Measurements from ENCODE around the gene ELMO1.

ELMO1 gene

DNA sequence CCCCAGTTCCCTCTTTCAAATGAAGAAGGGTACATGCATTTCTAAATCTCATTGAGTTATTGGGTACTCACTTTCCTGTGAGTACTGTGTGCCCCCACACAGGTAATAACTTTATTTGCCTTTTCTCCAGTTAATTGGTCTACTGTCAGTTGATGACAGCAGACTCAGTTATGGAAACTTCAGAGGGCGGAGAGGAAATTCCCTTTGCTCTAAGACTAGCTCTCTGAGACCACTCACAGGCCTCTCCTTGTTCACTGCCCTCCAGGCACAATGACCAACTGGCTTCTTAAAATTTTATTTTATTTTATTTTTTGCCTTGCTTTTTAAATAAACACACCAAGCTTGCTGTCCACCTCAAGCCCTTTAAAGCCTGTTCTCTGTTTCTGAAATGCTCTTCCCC is 488.6 kb downstream of the ELMO1 start:
- no peak for DNase-seq

GRCh38 chr7:36958111-36958733 is 490.4 kb downstream of the ELMO1 start:
- DNase-seq: peak; percentile 46

DNA sequence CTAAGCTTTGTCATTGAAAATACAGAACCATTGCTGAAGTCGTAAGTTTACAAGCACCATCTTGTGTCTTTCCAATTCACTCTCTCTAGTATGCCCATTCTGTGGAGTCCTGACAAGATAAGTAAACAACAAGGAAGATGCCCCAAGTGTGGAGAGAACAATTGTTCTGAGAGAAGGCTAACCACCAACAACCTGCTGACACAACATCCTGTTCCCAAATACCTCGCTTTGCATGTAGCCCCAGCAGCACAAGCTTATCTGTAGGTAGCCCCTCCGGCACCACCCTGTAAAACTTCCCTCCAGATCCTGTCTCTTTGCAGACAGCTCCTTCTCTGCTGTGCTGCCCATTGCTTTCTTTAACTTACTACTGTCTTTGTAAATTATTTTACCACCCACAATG is 491.0 kb downstream of the ELMO1 start:
- no peak for DNase-seq

DNA sequence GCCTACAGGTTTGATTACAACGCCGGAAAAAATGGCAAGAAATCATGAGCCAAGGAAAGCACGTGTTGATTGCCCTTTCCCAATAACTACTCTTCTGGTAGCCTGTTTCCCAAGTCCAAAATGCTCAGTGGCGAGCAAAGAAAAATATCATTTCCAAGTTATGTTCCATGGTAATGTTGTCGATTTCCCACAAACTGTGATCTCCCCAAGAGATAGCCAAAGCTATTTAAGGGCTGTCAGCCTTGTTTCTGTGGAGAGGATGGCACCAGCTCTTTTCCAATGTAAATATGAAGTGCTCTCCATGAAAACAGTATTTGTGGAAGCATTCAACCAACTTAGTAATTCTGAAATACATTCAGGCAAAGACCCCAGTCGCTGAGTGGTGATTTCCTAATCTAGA is 491.9 kb downstream of the ELMO1 start:
- DNase-seq: no peak

DNA sequence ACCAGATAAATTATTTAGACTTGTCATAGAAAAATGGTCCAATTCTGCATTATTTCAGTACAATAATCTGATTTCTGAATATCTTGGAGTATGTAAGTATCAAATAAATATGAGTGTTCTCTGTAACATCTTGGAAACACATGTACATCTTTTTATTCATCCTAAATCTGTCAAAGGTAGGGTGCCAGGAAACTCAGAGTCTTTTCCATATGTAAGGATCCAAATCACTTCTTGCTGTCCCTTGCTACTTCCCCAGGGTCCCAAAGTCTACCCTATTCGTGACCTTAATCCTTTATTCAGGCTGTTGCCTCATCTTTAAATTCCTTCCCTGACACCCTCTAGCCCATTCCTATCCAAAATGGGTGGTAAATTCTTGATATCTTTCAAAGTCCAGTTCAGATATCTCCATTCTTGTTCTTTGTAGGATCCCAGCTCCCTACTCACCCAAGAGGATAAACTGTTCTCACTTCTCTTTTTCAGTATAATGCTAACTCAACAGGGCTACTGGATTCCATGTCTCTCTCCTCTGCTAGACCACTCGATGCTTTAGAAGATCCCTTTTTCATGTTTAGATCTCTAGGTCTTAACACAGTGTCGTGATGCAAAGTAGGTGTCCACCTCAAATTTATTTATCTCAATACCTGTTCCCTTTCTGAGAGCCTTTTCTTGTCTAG is 493.1 kb downstream of the ELMO1 start:
- no peak for DNase-seq

DNA sequence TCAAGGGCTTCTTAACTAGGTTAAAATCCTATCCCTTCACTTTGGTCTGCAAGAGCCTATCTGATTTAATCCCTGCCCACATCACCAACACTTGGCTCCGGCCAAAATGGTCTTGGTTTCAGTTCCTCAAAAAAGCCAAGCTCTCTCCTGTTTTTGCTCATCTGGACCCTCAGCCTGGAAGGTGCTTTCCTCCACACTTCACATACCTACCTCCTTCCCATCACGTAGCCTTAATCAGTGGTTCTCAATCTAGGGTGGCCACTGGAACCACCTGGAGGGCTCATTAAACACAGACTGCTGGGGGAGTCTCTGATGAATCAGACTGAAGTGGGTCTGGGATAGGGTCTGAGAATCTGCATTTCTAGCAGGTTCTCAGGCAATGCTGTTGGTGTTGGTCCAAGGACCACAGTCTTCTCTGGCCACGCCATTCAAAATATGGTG is 497.4 kb downstream of the ELMO1 start:
- DNase-seq: no peak

DNA sequence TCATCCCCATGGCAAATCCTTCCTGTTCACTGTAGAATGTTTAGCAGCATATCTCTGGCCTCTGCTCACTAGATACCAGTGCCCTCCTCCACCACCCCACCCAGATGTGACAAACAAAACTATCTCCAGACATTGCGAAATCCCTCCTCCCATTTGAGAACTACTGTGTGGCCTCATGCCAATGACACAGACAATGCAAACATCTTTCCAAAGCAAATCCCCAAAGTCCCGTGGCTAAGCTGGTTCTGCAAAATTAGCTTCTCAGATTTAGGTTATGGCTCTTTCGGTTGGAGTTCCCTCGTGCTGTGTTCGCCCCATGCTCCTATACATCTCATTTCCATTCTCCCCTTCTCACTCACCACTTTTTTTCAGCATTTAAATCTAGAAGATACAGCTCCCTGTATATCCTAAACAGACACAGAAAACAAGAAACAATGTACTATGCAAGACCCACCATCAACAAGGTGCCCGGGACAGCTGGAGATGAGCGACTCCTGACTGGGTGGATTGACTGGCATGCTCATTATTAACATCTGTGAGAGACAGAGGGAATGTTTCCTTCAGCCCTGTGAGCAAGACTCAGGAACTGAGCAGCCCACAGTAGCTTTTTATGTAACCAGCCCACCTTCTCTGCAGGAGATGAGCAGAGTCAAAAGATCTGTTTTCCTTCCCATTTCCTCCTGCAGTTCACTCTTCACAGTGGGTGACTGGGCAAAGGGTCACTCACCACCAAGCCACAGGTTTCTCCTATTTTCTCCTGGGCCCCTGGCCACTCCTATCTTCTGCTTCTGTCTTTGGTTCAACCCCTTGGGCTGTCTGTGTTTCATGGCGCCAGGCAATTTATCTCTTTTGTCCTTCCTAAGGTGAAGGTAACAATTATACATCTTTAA is 498.7 kb downstream of the ELMO1 start:
- DNase-seq: peak; percentile 78

DNA sequence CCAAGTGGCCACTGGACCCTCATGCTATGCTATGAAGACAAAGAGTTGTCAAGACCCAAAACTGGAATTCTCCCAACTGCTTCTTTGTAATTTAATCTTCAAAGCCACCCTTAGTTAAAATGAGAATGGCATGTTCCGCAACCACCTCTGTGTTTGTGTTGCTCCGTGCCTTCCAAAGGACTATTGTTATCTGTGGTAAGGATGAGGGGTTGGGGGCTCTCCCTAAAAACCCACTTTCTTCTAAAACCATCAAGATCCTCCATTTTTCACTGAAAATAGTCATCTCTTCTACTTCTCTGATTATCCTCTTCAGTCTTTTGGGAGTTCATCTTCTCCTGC is 502.3 kb downstream of the ELMO1 start:
- DNase-seq: no peak

- DNase-seq: peak; percentile 99
These were observed 502.9 kb downstream of the ELMO1 start for GRCh38 chr7:36945612-36946400.

GRCh38 chr7:36944838-36945237 is 503.8 kb downstream of the ELMO1 start:
- DNase-seq: no peak

DNA sequence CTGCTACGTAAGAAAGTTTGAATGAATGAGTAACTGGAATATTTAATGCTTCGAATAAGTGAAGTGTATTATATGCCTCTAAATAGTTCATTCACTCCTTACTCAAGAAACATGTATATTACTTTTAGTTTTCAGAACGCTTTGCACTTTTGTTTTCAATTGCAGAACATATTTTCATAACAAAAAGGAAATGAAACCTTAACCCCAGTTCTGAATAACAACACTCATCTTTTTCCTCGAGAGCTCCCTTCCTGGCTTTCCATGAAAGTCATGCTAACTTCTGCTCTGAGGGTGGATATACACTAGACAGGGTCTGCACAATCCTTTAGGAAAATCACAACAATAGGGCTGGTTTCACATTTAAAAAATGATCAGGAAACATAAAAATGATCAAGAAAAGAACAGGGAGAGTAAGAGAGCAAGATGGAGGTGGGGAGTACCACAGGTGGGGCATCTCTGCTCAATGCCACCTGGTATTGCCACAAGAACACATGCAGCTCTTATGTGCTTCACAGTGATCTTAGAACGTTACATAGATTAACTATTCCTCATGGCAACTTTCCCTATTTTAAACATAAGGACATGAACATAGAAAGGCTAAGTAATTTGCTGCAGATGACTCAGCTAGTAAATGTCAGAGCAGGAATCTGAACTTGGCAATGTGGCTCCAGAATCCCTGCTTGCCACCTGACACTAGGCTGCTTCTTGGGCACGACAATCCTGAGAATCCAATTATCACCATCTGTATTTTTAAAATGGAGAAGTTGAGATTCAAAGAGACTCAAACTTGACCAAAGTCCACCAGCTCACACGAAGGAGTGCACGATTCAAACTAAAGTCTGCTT is 504.9 kb downstream of the ELMO1 start:
- no peak for DNase-seq

DNA sequence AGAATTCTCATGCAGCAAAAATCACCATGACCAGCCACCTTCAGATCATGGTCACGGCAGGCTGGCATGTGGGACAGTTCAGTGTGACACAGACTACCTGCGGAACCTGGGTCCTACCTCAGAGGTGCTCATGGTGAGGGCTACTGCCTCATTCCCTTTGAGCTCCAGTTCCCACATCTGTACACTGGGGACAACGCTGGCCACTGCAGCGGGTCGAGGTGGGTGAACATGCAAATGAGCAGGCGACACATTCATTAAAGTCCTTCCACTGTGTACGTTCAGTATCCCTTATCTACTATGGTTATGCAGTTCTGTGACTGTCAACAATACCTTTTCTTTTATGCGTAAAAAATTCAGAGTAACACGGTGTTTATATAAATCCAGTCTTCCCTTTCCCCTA is 505.7 kb downstream of the ELMO1 start:
- no peak for DNase-seq

DNA sequence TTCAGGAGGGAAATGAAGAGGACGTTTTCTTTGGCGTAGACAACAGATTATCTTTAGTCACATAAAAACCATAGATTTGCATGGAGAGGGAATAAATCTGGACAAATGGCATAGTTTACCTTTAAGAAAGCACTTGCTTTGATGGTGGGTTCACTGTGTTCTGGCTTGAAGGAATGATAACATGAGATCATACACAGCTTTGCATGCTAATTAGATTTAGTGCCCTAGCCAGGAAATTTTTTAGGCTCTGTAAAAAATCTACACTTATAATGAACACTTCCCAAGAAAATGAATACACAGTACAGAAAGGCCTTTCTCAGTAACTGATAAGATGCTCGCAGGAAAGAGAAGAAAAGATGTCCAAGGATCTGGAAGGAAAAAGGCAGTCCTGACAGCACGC is 506.1 kb downstream of the ELMO1 start:
- no peak for DNase-seq

DNA sequence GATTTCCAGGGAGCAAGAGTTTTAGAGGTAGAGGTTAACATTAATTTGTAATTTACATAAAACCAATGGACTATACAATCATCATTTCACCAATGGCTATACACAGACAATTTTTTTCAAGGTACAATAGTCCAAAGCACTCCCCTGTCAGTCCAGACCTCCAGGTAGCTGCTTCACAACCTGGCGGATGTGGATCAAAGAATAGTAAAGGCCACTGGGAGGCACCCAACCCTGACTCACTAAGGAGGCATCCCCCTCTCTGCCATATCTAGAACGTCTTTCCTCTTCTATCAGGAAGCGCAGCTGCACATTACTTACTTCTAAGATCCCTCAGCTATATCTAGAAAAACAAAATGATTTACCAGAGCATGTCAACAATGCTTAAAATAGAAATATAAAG is 506.6 kb downstream of the ELMO1 start:
- DNase-seq: no peak

GRCh38 chr7:36941359-36941758 is 507.3 kb downstream of the ELMO1 start:
- DNase-seq: no peak

DNA sequence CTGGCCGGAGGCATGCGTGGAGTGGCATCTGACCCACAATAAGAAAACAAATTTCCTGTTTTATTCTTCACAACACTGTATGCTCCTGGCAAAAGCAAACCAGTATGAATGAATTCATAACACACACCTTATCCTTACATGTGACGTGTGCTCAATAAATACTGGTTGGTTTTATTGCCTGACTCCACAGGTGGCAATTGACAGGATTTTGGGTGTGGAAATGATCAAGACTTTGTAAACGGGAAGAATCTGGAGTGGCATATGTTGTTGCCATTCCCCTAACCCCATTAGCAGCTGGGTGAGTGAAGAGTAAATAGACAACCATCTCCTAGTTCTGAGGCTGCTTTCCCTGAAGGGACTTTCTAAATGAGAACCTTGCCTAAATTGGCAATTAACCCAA is 508.8 kb downstream of the ELMO1 start:
- no peak for DNase-seq

GRCh38 chr7:36937754-36938563 is 510.7 kb downstream of the ELMO1 start:
- no peak for DNase-seq

- no peak for DNase-seq
These were observed 516.8 kb downstream of the ELMO1 start for GRCh38 chr7:36931892-36932291.

DNA sequence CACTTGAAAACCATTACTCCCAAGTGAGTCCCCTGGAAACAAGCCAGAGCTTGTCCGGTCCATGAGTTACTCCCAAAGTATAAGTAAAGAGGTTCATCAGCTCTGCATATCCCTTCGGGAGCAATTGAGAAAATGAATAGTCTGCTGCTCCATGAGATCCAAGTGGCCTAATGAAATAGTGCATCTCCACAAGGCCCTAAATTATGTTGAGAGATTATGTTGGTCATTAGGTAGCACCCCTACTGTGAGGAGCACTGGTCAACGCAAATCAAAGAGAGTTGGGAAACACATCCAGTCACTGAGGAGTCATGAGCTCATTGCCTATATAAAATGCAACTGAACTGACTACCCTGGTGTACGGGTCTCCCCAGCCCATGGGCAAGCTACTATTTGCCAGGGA is 518.9 kb downstream of the ELMO1 start:
- DNase-seq: no peak

DNA sequence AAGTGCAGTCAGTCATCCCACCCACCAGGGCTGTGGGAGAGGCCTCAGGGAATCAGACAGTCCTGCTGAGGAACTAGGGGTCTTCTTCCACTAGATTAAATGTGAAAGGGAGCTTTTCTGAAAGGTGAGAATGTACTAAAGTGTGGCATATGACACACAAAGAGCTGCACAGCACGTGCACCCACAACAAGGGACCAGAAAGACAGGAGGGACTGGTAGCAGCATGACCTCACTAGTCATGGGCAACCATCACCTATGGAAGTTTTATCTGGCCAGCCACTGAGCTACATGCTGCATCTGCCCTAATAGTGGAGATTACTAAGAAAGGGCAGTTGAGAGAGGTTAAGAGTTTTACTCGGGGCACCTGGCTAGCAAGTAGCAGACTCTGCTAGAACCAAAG is 519.9 kb downstream of the ELMO1 start:
- no peak for DNase-seq

GRCh38 chr7:36928311-36928710 is 520.4 kb downstream of the ELMO1 start:
- DNase-seq: no peak
